HepG2 (cell line): Measurements from ENCODE around the gene CA10. TPM values are rescaled to one million over a fixed set of nuclear protein-coding genes. Genes with fewer than 3 reads are reported as not detected.

Source experiments
- ATF7 ChIP-seq, 2 experiments: fragments of 450-650 bp in 1 of 2; sonication (generic) in 1 of 2; formaldehyde crosslinking in 1 of 2; IDR thresholded peaks; 2 replicates each; pipeline versions ENCODE4 v1.4.0 to v1.6.1; 2016 to 2020; ENCODE audit warnings: antibody characterized with exemption in 1 of 2, mild to moderate bottlenecking in 1 of 2, missing genetic modification reagents in 1 of 2
- CHD4 ChIP-seq: fragments of 200-600 bp; sonication (generic); IDR thresholded peaks from 2 replicates; pipeline ENCODE4 v1.7.0; 2017; ENCODE audit warnings: mild to moderate bottlenecking, low read length, borderline replicate concordance
- HDAC6 ChIP-seq: fragments of 200-600 bp; sonication (generic); IDR thresholded peaks from 2 replicates; pipeline ENCODE4 v1.7.0; 2017; ENCODE audit warnings: mild to moderate bottlenecking, antibody characterized with exemption, low read length, low read depth
- IRX3 ChIP-seq: sonication (generic); formaldehyde crosslinking; IDR thresholded peaks from 2 replicates; pipeline ENCODE4 v1.8.1; 2023; ENCODE audit warnings: mild to moderate bottlenecking, low read depth, missing genetic modification reagents, borderline replicate concordance
- JUND ChIP-seq: sonication (generic); formaldehyde crosslinking; IDR thresholded peaks from 2 replicates; pipeline ENCODE4 v1.8.0; 2022; ENCODE audit warnings: mild to moderate bottlenecking, missing genetic modification reagents
- LCORL ChIP-seq, 2 experiments: fragments of 450-650 bp in 1 of 2; sonication (generic) in 1 of 2; formaldehyde crosslinking in 1 of 2; IDR thresholded peaks; 2 replicates each; pipeline versions ENCODE4 v1.5.0 to v1.6.1; 2017 to 2020; ENCODE audit warnings: antibody characterized with exemption in 1 of 2, missing genetic modification reagents in 1 of 2
- MIER2 ChIP-seq: IDR thresholded peaks from 2 replicates; pipeline ENCODE4 v1.6.1; 2016; ENCODE audit warnings: missing biosample characterization, missing genetic modification reagents
- POLR2AphosphoS5 ChIP-seq: IDR thresholded peaks from 2 replicates; pipeline ENCODE4 v1.6.1; 2012; ENCODE audit warnings: low read depth, low read length
- RAD21 ChIP-seq: fragments of 450-650 bp; formaldehyde crosslinking; IDR thresholded peaks from 2 replicates; pipeline ENCODE4 v1.5.0; 2020; ENCODE audit warnings: mild to moderate bottlenecking
- SMARCE1 ChIP-seq: fragments of 450-650 bp; IDR thresholded peaks from 2 replicates; pipeline ENCODE4 v1.6.1; 2017; ENCODE audit warnings: borderline replicate concordance
- SOX5 ChIP-seq: IDR thresholded peaks from 2 replicates; pipeline ENCODE4 v1.6.1; 2016; ENCODE audit warnings: borderline replicate concordance
- SP2 ChIP-seq: sonication (generic); formaldehyde crosslinking; IDR thresholded peaks from 2 replicates; pipeline ENCODE4 v1.5.1; 2020; ENCODE audit warnings: mild to moderate bottlenecking, missing genetic modification reagents
- SRF ChIP-seq: IDR thresholded peaks from 2 replicates; pipeline ENCODE4 v1.6.1; 2011; ENCODE audit warnings: mild to moderate bottlenecking, low read depth, low read length, moderate library complexity
- ZNF138 ChIP-seq: sonication (generic); formaldehyde crosslinking; IDR thresholded peaks from 2 replicates; pipeline ENCODE4 v1.5.0; 2020; ENCODE audit warnings: mild to moderate bottlenecking, low read depth, missing genetic modification reagents
- ZNF160 ChIP-seq: sonication (generic); formaldehyde crosslinking; IDR thresholded peaks from 2 replicates; pipeline ENCODE4 v1.8.0; 2022; ENCODE audit warnings: mild to moderate bottlenecking, inconsistent platforms, missing genetic modification reagents
- ZNF441 ChIP-seq: sonication (generic); formaldehyde crosslinking; IDR thresholded peaks from 2 replicates; pipeline ENCODE4 v1.7.0; 2021; ENCODE audit warnings: missing genetic modification reagents, borderline replicate concordance
- ZNF607 ChIP-seq: sonication (generic); formaldehyde crosslinking; IDR thresholded peaks from 2 replicates; pipeline ENCODE4 v1.5.1; 2020; ENCODE audit warnings: missing genetic modification reagents, mild to moderate bottlenecking, borderline replicate concordance
- ZNF619 ChIP-seq: sonication (generic); formaldehyde crosslinking; IDR thresholded peaks from 2 replicates; pipeline ENCODE4 v1.4.0; 2020; ENCODE audit warnings: mild to moderate bottlenecking, missing genetic modification reagents
- ZNF761 ChIP-seq: sonication (generic); formaldehyde crosslinking; conservative IDR thresholded peaks from 2 replicates; pipeline ENCODE4 v1.4.0; 2020; ENCODE audit warnings: mild to moderate bottlenecking, missing genetic modification reagents
- polyA plus RNA-seq, 8 experiments: library from polyadenylated mRNA; depleted of rRNA in 3 of 8; stranded (reverse) in 7 of 8; unstranded in 1 of 8; fragments of >200 nt; fragmentation: Illumina TruSeq in 4 of 8; extraction: Trizol in 4 of 8; gene quantifications; 2 replicates each; pipeline versions ENCODE4 v1.2.1 to v1.2.3, GENCODE V29; 2011 to 2016; ENCODE audit warnings: low read depth in 4 of 8, missing spikeins in 1 of 8, mixed read lengths in 1 of 8; ENCODE audit not compliant: insufficient read depth in 1 of 8
- total RNA-seq, 5 experiments: library from RNA; depleted of rRNA; stranded (reverse); fragments of >200 nt; fragmentation: Illumina TruSeq; extraction: Trizol; gene quantifications; 2 replicates each; pipeline ENCODE4 v1.2.3, GENCODE V29; 2016; ENCODE audit warnings: low read depth in 1 of 5
- TF ChIP-seq, protein P1 (sequence below): sonication (generic); formaldehyde crosslinking; IDR thresholded peaks from 2 replicates; pipeline ENCODE4 v1.5.1; 2020; ENCODE audit warnings: mild to moderate bottlenecking, missing genetic modification reagents, borderline replicate concordance
- TF ChIP-seq, protein P2 (sequence below): IDR thresholded peaks from 2 replicates; pipeline ENCODE4 v1.6.1; 2018; ENCODE audit warnings: missing genetic modification reagents
- TF ChIP-seq, protein P3 (sequence below): sonication (generic); formaldehyde crosslinking; IDR thresholded peaks from 2 replicates; pipeline ENCODE4 v1.8.0; 2022; ENCODE audit warnings: mild to moderate bottlenecking, missing genetic modification reagents; ENCODE audit not compliant: insufficient replicate concordance
- TF ChIP-seq, protein P4 (sequence below): sonication (generic); formaldehyde crosslinking; IDR thresholded peaks from 2 replicates; pipeline ENCODE4 v1.5.0; 2020; ENCODE audit warnings: missing genetic modification reagents, mild to moderate bottlenecking, borderline replicate concordance
- TF ChIP-seq, protein P5 (sequence below): sonication (generic); formaldehyde crosslinking; IDR thresholded peaks from 2 replicates; pipeline ENCODE4 v1.8.1; 2023; ENCODE audit warnings: mild to moderate bottlenecking, missing genetic modification reagents

Gene CA10
- total and polyA plus RNA-seq, 2 of the 13 experiments (the other 11 are each of a cell fraction or from before 2014, with no cell fraction given) = not detected

DNA sequence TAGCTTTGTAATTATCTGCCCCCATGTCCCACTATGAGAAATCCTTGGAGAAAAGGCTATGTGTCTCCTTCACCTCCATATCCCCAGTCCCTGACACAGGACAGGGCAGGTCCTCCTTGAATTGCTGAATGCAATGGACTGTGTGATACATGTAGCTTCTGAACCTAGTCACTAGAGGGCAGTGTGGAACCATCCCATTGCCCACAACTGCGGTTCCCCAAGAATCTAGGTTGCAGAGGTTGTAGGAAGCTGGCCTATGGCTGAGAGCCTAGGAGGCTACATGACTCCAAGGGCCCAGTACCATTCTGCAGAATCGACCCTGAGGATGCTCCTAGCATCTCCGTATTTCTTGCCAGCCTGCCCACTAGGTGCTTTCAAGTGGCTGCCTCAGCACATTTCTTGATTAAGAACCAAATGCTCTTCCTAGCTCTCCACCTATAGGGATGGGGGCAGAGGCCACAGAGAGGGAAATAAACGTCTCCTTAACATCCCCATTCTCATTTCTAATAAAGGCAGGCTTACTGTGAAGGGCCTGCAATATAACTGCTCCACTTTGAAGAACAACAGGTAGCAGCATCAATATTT, 394.0 kb downstream of the CA10 start (continued):
- TF ChIP-seq, protein P1, sequence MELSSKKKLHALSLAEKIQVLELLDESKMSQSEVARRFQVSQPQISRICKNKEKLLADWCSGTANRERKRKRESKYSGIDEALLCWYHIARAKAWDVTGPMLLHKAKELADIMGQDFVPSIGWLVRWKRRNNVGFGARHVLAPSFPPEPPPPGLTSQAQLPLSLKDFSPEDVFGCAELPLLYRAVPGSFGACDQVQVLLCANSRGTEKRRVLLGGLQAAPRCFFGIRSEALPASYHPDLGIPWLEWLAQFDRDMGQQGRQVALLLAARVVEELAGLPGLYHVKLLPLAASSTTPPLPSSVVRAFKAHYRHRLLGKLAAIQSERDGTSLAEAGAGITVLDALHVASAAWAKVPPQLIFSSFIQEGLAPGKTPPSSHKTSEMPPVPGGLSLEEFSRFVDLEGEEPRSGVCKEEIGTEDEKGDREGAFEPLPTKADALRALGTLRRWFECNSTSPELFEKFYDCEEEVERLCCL (CRISPR knock-in tag) = no peak
- TF ChIP-seq ATF7 (IDR thresholded peaks at IDR 0.05) (no peak), ATF7 (CRISPR knock-in tag; IDR thresholded peaks at IDR 0.05) (no peak), ZNF160 (CRISPR knock-in tag) (no peak), CHD4 (no peak), SP2 (CRISPR knock-in tag) (no peak), SMARCE1 (no peak), ZNF607 (CRISPR knock-in tag) (no peak), SOX5 (CRISPR knock-in tag) (no peak), ZNF441 (CRISPR knock-in tag) (no peak), ZNF619 (no peak), POLR2AphosphoS5 (no peak), LCORL (IDR thresholded peaks at IDR 0.05) (no peak), LCORL (CRISPR knock-in tag; IDR thresholded peaks at IDR 0.05) (no peak), MIER2 (CRISPR knock-in tag) (0 out of 2 replicates have a peak, but pooled peaks have one; percentile 55), RAD21 (CRISPR knock-in tag) (peak; percentile 78), ZNF138 (CRISPR knock-in tag) (no peak), ZNF761 (CRISPR knock-in tag) (no peak), IRX3 (CRISPR knock-in tag) (no peak), SRF (no peak), JUND (CRISPR knock-in tag) (no peak), HDAC6 (no peak)
- TF ChIP-seq, protein P2, sequence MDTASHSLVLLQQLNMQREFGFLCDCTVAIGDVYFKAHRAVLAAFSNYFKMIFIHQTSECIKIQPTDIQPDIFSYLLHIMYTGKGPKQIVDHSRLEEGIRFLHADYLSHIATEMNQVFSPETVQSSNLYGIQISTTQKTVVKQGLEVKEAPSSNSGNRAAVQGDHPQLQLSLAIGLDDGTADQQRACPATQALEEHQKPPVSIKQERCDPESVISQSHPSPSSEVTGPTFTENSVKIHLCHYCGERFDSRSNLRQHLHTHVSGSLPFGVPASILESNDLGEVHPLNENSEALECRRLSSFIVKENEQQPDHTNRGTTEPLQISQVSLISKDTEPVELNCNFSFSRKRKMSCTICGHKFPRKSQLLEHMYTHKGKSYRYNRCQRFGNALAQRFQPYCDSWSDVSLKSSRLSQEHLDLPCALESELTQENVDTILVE (CRISPR knock-in tag) = peak; percentile 21; the same call in 1 of the 2 replicates
- TF ChIP-seq, protein P3, sequence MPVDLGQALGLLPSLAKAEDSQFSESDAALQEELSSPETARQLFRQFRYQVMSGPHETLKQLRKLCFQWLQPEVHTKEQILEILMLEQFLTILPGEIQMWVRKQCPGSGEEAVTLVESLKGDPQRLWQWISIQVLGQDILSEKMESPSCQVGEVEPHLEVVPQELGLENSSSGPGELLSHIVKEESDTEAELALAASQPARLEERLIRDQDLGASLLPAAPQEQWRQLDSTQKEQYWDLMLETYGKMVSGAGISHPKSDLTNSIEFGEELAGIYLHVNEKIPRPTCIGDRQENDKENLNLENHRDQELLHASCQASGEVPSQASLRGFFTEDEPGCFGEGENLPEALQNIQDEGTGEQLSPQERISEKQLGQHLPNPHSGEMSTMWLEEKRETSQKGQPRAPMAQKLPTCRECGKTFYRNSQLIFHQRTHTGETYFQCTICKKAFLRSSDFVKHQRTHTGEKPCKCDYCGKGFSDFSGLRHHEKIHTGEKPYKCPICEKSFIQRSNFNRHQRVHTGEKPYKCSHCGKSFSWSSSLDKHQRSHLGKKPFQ (CRISPR knock-in tag) = no peak
- TF ChIP-seq, protein P4, sequence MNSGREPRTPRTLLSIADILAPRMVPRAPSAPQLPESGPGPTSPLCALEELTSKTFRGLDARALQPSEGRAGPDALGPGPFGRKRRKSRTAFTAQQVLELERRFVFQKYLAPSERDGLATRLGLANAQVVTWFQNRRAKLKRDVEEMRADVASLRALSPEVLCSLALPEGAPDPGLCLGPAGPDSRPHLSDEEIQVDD (CRISPR knock-in tag) = no peak
- TF ChIP-seq, protein P5, sequence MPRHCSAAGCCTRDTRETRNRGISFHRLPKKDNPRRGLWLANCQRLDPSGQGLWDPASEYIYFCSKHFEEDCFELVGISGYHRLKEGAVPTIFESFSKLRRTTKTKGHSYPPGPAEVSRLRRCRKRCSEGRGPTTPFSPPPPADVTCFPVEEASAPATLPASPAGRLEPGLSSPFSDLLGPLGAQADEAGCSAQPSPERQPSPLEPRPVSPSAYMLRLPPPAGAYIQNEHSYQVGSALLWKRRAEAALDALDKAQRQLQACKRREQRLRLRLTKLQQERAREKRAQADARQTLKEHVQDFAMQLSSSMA = no peak
